HG02852 (cell line): ENCODE measurements around the gene NUP62.
A peak's percentile ranks its signal among the peaks of the same experiment; 100 is the strongest.
"Not testable (repeated sequence)": the region's sequence is repeated elsewhere in the genome, so short reads cannot be mapped to it uniquely, and the experiment has no call there.

Experiments used
- ATAC-seq: cut with Tn5 transposase; IDR thresholded peaks from one replicate; pipeline ENCODE4 v1.9.1; 2021; ENCODE audit warnings: mild to moderate bottlenecking, moderate library complexity; ENCODE audit not compliant: unreplicated experiment

The NUP62 gene

GRCh38 chr19:49952479-49952836, 23.2 kb upstream of the NUP62 start:
- no peak for ATAC-seq

DNA sequence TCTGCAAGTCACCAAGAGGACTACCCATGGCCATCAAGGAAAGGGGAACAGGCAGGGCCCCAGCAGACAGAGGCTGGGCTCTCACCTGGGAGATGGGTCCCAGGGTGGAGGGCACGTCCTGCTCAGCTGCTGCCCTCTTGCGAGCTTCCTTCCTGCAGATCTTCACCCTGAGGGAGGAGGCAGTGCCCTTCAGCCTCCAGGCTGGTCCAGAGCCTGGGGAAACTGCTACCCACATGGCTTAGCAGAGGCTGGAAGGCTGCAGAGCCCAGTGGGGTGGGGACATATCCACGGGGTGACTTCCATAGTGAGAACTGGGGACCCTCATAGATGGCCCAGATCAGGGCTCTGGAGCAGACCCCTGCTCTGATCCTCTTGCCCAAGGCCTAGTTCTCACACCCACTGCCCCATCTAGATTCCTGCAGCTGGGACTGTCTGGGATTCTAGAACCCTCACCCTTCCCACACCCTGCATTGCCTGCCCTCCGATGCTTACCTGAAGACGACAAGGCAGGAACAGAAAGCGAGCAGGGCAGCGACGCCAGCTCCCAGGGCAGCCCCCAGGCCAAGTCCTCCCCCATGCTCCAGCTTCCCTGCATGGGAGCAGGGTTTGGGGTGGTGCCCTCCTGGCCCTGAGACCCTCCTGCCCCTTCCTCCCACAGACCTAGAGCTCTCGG, 22.6 kb upstream of the NUP62 start:
- no peak for ATAC-seq

DNA sequence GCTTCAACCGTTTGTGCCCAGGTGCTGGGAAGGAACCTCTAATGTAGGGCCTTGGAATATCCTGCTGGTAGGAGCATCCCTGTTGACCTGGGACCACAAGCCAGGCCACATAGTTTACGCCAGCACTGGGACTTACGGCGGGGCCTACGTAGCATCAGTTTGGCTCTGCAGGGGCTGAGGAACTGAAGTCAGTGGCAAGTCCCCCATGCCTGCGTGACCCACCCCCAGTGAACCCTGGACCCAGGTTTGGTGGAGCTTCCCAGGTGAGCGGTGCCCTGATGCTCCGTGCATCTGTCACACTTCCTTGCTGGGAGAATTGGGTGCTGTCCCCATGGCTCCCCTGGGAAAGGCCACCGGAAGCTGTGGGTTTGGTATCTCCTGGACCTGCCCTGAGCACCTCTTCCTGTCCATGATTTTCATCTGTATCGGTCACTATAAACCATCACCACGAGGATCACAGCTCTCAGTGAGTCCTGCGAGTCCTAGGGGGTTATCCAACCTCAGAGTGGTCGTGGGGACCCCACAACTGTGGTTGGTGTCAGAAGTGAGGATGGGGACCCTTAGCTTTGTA, 21.7 kb upstream of the NUP62 start:
- ATAC-seq: no peak

DNA sequence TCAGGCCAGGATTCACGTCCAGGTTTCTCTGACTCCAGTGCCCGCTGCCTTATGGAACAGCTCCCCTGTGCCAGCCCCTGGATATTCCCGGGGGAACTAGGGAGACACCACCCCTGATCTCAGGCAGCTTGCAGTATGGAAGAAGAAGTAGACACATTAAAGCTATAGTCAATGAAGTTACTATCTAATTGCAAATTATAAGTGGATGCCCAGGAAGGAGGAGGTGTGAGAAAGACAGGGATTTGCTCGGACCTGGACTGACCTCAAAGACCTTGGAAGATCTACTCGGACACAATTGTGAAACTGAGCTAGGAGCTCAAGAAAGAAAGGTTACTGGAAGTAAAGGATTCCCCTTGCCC, 21.3 kb upstream of the NUP62 start:
- no peak for ATAC-seq

GRCh38 chr19:49949742-49950589, 20.7 kb upstream of the NUP62 start:
- ATAC-seq: no peak

DNA sequence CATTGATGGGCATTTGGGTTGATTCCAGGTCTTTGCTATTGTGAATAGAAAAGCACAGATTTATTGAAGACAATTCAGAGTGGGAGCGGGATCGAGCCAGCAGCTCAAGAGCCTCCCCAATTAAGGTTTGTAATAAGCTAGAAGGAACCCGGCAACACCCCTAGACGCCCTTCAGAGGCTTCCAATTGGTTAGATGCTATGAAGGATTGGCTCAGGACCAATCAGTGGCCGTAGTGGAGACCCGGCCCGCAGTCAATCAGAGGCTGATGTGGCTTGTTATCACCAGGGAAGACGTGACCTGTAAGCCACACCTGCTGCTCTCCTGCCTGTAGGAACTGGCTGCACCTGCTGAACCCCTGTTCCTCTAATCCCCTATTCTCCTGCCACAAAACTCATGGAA, 17.1 kb upstream of the NUP62 start:
- no peak for ATAC-seq

GRCh38 chr19:49944567-49944966, 15.3 kb upstream of the NUP62 start:
- not testable (repeated sequence) for ATAC-seq

- no peak for ATAC-seq
These were observed 11.1 kb upstream of the NUP62 start for GRCh38 chr19:49940482-49940791.

DNA sequence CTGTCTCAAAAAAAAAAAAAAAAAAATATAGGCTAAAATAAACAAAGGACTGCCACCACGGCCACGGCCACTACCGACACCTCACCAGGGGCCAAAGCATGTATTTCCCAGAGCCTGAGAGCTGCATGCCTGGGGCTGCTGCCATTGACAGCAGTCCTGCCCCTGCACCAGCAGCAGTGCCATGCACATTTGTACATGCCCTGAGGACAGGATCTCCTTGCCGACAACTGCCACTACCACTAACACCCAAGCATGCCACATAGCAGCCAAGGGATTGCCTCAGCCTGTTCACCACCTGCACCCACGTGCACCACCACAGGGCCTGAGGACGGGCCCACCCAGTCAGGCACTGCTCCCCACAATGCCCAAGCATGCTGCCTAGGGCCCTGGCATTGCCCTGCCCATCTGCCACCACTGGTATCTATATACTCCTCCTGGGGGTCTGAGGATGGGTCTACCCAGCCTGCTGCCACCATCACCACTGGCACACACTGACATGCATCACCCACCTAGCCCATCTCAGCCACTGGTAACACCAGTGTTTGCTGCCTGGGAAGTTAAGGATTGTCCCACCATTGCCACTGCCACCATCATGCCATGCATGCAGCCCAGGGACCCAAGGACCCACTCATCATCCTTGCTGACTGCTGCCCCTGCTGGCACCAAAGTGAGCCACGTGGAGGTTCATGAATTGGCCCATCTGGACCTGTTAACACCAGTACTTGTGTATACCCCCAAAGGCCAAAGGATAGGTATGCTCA, 10.6 kb upstream of the NUP62 start:
- no peak for ATAC-seq

- ATAC-seq: no peak
These were observed 9.4 kb upstream of the NUP62 start for GRCh38 chr19:49938662-49939061.

DNA sequence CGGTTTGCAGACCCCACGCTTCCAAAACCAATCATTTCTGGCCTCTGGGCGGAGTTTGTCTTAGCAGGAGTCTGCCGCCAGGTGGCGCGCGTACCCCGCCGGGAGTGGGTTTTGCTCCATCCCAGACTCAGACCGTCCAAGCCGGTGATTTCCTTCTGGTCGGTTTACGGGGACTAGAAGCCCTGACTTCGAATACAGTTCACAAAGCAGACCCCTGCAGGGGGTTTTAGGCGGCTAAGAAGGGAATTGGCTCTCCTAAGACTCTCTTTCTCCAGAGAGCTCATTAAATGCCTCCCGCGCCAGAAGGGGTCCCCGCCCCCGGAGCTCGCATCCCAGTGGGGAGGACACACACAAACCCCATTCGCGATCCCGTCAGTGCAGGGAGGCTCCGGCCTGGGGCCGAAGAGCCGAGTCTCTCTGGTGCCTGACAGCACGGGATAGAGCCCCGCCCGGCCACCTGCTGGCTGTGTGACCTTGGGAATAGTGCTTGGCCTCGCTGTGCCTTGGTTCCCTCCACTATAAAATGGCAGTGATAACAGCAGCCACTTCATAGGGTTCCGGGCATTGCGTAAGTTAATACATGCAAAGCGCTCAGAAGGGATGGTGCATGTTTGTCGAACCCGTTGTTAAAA, 8.6 kb upstream of the NUP62 start:
- no peak for ATAC-seq

- no peak for ATAC-seq
These were observed 7.2 kb upstream of the NUP62 start for GRCh38 chr19:49936549-49936948.

DNA sequence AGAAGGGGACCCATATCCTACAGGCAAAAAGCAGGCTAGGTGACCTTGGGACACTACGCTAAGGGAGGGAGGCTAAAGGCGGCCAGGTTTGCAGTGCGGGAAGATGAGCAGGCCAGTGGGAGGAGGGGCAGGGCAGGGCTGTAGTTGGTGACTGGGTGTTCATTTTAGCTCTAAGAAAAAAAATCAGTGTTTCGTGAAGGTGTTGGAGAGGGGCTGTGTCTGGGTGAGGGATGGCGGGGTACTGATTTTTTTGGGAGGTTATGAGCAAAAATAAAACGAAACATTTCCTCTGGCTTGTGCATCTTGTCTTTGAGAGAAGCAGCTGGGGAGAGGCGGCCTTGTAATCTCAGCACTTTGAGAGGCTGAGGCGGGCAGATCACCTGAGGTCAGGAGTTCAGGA, 4.3 kb upstream of the NUP62 start:
- no peak for ATAC-seq

DNA sequence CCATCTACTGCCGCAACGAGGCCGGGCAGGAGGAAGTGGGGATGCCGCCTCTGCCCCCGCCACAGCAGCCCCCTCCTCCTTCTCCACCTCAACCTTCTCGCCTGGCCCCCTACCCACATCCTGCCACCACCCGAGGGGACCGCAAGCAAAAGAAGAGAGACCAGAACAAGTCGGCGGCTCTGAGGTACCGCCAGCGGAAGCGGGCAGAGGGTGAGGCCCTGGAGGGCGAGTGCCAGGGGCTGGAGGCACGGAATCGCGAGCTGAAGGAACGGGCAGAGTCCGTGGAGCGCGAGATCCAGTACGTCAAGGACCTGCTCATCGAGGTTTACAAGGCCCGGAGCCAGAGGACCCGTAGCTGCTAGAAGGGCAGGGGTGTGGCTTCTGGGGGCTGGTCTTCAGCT, 3.4 kb upstream of the NUP62 start:
- no peak for ATAC-seq

- ATAC-seq: no peak
These were observed 2.7 kb upstream of the NUP62 start for GRCh38 chr19:49932041-49932451.

DNA sequence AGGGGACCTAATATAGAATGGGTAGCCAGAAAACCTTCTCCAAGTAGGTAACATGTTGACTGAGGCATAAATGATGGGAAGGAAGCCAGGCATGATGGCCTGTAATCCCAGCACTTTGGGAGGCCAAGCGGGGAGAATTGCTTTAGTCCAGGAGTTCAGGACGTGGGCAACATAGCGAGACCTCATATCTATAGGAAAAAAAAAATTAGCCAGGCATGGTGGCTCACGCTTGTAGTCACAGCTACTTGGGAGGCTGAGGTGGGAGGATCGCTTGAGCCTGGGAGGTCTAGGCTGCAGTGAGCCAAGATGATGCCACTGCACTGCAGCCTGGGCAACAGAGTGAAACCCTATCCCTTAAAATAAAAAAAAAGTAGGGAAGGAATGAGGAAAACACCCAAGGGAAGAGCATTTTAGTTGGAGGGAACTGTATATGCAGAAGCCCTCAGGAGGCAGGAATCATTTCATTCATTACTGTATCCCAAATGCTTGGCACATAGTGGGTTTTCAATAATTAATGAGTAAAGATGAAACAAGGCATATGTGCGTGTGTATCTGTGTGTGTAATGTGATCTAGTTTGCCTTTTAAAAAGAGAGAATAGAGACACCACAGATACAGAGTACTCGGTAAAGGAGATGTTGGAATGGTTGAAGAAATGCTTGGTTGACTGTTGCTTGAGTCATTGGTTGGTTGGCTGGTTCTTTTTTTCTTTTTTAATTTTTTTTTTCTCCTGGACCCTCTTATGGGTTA, 2.2 kb upstream of the NUP62 start:
- ATAC-seq: no peak

- ATAC-seq: no peak
These were observed 1.2 kb upstream of the NUP62 start for GRCh38 chr19:49930483-49931011.

DNA sequence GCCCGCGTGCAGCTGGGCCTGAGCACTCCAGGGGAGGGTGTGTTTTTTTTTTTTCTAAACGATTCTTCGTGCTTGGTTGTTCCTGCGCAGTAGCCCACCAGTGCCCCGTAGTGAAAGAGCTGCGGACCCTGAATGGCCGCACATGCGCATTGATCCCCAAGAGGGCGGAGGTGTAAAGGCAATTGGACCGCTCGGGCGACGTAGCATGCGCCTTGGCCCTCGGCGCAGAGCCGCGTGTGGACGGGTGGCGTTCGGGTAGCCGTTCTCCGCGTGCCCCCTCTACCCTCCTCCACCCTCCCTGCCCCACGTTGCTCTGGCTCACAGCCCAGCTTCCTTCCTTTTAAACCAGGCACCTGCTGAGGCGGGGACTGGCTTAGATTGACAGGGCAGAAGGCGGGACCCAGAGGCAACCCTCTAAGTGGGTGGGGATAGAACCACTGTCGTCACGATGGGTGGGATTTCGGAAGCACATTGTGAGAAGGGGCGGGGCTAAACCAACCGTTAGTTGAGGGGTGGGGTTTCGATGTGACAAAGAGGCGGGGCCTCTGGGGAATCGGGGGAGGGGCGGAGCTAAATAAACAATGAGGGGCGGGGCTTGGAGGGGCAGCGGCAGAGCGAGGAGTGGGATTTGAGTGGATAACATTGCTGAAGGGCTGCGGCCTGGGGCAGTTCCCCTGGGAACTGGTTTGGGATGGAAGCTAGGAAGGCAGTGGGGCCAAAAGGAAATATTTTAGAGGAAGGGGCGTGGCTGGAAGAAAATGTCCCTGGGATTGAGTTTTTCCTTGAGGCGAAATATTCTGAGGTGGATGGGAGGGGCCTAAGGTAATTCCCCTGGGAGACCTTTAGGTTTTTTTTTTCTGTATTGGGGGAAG, 543 bp upstream of the NUP62 start:
- ATAC-seq: peak; percentile 57

DNA sequence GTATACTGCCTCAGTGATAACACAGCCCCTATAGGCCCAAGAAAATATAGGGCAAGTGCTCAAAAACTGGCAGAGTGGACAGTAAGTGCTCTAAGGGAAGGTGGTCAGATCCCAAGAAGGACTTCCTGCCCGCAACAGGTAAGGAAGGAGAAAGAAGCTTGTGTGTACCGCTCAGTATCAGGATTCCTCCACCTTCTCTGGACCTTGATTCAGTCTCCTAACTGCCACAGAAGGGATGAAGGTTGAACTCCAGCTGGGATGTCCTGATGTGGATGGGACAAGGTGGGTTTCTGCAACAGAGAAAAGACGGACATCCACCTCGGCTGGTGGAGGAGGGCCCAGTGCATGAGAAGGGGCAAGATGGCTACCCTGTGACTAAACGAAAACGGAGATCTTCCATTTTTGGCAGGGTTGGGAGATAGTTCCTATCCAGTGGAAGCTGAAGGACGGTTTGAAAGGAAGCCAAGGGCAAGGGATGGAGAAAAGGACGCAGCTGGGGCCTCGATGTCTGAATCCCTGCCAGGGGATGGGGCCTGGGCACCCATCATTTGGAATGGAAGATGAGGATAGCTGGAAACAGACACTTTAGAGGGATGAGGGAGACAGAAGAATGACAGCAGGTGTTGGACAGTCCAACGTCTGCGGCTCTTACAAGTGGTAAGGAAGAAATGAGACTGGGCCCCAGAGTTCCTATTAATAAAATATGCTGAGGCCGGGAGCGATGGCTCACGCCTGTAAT, 1.6 kb downstream of the NUP62 start:
- no peak for ATAC-seq
